GM19467 (cell line): ENCODE data around the gene TMTC4.
"Not testable (repeated sequence)": the region's sequence is repeated elsewhere in the genome, so short reads cannot be mapped to it uniquely, and the experiment has no call there.

Source experiments
- ATAC-seq: cut with Tn5 transposase; IDR thresholded peaks from one replicate; pipeline ENCODE4 v1.9.1; 2021; ENCODE audit warnings: mild to moderate bottlenecking, moderate library complexity; ENCODE audit not compliant: unreplicated experiment

TMTC4 gene

DNA sequence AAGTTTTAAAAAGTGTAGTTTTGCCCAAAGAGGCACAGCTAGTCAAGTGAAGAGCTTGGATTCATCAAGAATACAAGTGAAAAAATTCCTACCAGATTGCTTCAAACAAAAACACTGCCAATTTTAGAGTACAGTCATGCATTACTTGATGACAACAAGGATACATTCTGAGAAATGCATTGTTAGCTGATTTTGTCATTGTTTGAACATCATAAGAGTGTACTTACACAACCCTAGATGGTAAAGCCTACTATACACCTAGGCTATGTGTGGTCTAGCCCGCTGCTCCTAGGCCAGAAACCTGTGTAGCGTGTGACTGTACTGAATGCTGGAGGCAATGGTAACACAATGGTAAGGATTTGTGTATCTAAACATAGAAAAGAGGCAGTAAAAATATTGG, 41.1 kb downstream of the TMTC4 start:
- ATAC-seq: no peak

DNA sequence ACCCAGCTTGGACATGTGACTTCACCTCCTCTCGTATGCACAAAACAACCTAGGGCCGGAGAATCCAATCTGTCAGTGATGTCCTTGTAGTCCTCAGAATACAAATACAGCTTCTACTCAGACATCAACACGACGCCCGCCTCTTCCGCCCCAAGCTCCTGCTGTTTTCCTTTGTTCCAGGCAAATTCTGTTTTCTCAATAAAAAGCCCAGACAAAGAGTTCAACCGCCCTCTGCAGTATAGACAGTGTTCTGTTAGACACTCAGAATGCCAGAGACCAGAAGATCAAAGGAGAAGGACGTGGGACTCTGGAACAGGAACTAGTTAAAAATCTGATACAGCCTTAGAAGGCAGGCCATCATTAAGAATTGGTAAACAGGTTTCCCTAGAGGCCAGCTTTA, 44.0 kb downstream of the TMTC4 start:
- ATAC-seq: no peak

DNA sequence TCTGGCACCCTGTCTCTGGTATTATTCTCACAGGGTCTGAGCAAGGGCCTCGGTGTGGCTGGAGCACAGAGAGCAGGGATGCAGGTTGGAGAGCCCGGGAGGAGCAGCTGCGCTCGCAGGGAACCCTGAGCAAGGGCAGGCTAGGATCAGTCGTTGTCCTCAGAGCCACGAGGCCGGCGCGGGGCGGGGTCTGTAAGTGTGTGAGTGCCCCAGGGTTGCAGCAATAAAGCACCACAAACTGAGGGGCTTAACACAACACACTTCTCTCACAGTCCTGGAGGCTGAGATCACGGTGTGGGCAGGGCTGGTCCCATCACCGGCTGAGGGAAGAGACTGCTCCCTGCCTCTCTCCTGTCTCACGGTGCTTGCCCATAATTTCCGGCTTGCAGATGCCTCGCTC, 47.5 kb downstream of the TMTC4 start:
- ATAC-seq: no peak

DNA sequence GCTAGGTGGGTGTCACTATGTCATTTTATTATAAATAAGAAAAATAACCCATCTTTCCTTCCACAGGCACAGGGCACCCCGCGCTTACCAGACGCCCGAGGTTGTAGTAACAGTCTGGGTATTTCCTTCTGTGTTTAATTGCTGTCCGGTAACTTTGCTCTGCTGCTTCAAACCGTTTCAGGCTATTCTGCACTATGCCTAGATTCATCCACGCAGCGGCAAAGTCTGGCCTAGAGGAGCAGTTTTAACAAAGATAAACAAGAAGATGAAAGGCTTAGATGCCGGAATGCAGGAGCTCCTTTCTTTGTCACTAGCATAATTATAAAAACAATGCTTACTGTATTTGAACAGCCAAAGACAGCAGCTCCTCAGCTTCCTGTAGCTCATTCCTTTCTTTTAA, 49.1 kb downstream of the TMTC4 start:
- no peak for ATAC-seq

DNA sequence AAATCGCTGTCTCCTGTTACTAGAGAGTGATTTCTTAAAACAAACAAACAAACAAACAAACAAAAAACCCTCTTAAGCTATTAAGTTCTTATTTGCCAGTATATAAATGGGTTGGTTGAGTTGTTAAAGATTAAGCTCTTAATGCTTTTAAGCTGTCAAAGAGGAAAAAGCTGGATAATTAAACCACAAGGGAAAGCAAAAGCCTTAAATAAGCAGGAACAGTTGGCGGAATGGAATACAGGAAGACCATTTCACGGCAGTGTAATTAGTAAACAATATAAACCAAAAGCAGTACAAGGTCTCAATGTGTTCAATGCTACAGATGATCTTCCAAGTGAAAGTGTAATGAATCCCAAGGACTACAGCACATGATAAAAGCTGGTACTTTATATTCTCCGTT, 53.8 kb downstream of the TMTC4 start:
- no peak for ATAC-seq

DNA sequence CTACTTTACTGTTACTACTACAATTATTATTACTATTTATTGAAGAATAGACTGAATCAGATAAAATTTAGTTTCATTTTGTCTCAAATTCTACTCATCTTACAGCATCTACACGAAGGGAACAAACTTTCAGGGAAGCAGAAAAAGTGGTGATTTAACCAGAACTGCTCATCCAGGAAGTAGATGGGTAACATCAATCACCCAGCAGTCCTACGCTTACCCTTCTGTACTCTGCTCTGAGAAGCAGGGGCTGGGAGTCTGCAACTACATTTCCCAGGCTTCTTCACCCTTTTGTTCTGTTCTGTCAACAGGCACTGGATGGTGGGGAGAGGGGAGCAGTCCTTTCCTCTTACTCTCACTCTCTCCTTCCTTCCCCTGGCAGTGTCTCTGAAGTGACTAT, 54.7 kb downstream of the TMTC4 start:
- no peak for ATAC-seq

DNA sequence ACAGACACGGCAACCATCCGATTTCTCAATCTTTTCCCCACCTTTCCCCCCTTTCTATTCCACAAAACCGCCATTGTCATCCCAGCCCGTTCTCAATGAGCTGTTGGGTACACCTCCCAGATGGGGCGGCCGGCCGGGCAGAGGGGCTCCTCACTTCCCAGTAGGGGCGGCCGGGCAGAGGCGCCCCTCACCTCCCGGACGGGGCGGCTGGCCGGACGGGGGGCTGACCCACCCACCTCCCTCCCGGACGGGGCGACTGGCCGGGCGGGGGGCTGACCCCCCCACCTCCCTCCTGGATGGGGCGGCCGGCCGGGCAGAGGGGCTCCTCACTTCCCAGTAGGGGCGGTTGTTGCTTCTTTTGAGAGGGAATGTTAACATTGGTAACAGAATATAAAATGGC, 55.7 kb downstream of the TMTC4 start:
- not testable (repeated sequence) for ATAC-seq

DNA sequence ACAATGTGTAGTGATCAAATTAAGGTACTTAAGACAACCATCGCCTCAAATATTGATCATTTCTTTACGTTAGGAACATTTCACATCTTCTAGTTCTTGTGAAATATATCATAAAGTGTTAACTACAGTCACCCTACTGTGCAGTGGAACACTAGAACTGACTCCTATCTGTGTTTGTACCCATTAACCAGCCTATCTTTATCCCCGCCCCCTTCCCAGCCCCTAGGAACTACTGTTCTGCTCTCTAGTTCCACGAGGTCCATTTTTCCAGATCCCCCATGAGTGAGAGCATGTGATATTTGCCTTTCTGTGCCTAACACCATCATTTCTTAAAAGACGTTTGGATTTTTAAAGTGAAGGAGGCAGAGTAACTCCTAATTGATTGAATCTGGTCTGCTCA, 61.6 kb downstream of the TMTC4 start:
- ATAC-seq: no peak

DNA sequence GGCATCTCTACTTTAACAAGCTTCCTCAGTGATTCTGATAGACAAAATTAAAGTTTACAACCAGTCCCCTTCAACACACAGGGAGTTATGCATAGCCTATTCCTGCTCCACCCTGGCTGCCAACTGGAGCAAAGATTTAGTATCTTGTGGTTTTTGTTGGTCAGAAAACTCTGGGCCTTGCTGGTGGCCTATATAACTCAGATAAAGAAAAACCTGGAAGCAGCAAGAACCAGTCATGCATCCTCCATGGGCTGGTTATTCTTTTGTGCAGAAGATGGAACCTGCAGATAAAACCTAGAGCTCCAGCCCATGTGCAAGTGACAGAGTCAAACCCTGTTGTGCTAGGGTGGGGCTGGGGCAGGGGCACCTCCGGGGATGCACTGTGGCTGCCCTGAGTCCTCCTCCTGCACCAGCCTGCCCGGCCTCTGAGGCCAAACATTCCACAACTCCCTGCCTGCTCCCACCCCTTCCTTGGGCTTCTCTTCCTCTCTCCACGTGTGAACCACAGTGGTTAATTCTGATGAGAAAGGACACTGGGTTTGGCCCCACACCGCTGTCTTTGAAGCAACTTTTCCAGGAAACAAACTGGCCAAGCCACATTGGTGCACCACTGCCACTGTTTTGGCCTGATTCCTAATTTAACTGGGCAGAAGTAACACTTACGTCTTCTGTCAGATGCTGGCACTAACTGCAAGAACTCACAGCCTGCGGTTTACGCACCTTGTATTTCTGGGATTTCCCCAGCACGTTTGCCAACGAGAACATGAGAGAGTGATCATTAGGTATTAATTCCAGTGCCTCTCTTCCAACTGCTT, 62.7 kb downstream of the TMTC4 start:
- ATAC-seq: no peak

DNA sequence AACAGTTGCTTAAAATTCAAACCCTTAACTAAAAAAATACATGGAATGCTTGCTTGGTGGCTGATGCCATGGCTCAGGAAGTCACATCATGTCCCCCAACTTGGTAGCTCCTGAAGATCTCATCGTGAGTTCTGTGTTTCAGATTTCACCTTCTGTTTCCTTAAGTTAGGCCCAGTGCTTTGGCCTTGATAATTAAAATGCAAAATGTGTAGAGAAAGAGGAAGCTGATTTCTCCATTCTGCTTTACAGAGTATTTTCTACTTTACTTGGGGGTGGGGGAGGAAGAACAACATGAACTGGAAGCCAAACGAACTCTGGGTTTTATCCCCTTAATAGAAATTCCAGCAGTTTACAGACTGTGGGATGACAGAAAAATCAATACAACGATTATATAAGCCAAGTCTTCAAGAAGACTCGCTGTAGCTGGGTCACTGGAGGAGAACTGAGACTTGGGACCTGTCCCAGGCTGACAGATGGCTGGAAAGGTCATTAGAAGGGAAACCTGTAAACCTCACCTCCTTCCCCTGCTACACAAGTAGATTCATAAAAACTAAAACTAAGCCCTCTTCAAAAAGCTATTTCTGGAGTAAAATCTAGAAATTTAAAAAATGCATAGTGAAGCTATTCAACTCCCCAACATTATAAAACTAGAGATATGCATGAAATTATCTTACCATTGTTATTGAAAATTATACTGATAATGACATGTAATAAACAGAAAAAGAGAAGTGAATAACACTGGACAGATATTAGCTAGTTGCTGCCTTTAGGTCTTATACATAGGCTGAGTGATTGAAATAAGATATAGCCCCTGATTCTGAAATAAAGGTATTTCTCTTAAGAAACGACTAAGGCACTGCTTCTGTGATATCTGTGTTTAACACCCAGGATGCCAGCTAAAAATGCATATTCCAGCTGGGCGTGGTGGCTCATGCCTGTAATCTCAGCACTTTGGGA, 63.9 kb downstream of the TMTC4 start:
- no peak for ATAC-seq

DNA sequence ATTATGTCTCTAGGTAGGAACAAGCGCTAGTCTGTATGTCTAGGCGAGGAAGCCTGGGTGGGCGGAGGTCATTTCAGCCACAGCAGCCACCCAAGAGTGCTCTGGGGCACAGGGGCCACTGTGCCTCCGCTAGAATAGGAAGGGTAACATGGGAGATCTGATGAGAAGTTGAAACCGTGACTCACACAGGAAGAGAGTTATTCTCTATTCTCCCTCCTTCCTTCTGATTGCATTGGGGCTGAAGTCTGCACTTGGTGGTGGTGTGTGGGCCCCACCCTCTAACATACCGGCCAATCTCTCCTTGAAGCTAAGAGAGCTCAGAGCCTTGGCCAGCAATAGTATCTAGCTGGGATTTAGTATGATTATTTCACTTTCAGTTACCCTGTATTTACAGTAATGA, 65.7 kb downstream of the TMTC4 start:
- ATAC-seq: peak; percentile 88

DNA sequence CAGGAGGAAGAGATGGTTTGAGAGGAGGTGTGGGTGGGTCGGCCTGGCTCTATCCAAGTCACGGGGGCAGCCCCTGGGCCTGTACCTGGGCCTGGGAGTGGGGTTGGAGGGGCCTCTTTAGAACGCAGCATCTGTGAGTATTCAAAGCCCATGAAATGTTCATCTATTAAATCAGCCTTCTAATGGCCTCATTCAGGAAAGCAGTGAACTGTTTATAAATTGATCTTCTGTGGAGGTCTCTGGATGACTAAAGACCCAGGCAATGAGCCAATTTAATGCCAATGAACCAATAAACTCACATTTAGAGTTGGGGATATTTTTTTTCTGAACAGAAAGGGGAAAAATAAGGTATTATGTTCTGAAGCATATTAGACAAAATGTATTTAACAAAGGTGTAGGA, 66.1 kb downstream of the TMTC4 start:
- ATAC-seq: no peak

DNA sequence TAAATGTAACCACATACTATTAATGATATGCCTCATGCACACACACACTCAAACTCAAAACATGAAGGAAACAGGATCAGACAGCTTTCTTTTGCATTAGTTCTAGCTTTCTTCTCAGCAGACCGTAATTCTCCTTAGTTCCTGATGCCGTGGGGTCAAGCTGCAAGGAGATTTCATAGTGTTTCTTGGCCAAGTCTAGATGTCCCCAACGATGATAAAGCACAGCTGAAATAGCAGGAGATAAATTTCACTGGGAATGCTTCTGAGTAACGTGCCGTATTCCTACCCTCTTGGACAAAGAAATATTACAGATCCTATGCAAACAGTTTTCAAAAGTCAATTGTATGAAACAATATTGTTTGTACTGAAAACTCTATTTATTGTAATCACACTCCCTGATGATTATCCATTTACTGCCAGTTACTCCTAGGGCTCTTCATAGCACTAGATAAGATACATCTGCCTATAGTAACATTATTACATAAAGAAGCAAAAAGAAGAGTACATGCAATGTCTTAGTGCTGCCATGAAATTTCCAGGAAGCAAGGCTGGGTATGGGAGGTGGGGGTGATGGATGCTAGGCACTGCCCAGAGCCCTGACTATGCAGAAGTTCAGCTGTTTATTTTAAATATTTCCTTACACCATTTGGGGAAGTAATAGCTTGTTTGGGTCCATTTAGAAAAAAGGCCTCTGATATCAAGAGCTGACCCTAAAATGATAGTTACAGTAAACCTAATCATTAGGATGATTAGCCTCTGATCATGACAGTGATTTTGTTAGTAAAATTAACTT, 69.5 kb downstream of the TMTC4 start:
- ATAC-seq: no peak

DNA sequence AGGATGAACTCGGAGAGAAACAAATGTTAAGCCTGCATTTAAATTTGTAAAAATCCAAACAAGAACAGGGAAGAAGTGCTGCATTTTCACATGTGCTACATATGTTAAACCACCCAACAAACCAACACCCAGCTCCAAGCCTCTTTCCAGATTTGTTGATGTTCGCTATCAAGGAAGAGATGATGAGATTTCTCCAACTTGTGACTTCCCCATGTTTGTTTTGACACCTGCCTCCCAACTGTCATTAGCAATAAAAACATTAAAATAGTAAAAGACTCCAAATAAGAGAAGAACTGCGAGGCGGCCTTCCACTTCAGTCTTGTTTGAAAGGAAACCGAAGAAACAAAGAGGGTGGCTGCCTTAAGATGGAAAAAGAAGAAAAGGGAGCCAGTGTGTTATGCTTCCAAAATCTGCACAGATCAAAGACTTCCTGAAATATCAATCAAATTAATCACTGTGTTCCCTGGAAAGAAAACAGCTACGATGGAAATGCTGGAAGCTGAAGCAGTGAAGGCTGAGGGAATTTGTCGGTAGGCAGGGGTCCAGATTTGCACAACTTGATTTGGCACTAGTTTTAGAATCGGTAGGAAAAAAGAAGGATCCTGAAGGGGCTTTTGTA, 72.0 kb downstream of the TMTC4 start:
- no peak for ATAC-seq

DNA sequence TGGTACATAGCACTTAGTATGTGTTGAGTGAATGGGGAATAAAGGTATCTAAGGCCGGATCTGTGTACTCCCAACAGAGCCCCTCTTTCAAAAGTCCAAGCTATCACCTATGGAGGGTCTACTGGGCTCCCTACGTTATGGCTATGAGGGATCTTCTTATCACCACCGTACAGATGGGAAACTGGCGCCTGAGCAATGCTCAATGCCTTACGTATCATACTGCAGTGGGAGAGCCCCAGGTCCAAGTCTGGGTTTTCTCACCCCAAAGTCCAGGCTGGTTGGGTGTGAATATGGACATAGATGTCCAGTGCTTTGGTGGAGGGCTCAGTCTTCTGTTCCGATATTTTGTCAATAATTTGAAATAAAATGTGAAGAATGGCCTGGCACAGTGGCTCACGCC, 72.9 kb downstream of the TMTC4 start:
- ATAC-seq: no peak

DNA sequence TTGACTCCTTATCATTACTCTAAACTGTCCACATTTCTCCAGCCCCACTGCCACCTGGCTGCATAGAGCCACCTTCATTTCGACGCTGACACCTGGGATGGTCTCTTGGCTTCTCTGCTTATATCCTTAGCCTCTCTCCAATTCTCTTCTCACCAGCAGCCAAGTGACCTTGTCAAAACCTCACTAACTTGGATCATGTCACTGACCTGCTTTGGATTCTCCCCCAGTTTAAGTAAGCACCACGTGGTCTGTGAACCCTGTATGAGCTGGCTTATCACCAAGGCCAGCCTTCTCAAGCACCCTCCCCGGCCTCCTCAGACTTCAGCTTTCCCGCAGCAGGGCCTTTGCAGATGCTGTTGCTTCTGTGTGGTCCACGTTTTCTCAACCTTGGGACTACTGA, 73.7 kb downstream of the TMTC4 start:
- ATAC-seq: no peak

DNA sequence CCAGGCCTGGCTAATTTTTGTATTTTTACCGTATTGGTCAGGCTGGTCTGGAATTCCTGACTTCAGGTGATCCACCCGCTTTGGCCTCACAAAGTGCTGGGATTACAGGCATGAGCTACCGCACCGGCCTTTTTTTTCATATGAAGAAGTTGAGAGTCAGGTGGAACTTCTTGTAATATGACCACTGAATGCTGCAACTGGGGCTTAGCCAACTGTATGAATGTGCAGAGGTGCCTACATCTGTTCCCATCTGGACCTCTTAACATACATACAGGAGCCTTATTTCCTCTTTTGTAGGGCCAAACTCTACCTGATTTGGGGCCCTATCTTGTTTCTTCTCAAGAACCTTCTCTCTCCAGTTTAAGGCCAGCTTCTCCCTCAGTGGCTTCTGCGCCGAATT, 74.1 kb downstream of the TMTC4 start:
- ATAC-seq: no peak

DNA sequence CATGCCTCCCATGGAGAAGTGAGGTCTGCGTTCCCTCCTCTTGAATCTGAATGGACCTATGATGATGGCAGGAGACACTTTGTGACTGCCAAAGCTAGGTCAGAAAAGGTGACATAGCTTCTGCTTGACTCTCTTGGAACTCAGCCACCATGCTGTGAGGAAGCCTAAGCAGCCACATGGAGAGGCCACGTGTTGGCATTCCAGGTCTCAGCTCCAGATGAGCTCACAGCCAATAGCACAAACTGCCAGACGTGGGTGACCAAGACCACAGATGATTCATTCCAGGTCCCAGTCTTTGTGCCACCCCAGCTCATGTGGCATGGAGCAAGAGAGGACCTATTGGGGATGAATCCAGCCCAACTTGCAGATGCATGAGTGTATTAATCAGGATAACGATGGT, 77.3 kb downstream of the TMTC4 start:
- no peak for ATAC-seq

DNA sequence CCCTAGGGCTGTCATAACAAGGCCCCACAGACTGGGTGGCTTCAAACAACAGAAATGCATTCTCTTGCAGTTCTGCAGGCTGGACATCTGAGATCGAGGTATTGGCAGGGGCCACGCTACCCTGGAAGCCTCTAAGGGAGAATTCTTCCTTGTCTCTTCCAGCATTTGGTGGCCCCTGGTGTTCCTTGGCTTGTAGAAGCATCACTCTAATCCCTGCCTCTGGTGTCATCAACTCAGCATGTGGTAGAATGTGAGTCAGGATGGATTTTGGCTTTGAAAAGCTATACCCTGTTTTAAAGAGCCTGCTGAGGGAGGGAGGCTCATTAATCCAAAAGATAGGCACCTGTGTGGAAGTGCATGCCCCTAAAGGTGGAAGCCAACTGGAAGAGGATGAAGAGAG, 78.1 kb downstream of the TMTC4 start:
- ATAC-seq: no peak

DNA sequence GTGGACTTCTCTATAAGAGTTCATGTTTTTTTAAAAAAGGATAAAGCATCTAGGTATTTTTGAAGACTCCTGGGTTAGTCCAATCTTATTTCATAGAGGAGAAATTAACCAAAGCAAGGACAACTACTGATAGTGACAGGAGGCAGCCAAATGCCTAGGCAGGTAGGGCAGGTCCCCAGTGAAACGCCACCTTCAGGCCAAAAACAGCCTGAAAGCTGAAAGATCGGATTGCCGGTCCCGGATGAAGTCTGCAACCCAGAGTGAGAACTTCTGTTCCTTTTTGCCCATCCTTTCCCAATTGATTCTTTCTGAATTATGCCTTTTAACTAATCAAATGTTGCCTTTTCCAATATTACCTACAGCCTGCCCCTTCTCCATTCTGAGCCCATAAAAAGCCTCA, 79.9 kb downstream of the TMTC4 start:
- ATAC-seq: no peak

DNA sequence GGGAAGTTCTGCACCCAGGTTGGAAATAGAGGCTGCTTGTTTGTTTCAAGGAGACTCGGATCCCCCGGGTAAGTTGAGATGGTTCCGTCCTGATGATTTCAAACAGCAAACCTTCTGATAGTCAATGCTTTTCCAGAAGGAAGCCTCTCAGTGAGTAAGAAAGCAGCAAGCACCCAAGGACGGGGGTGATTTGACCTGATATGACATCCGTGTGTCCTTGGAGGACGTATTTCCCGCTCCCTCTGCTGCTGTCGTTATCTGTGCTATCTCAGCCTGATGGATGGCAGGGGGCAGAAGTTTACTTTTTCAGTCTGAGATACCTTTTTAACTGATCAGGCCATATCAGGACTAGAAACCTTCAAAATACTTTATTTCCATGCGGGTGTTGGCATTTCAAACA, 80.3 kb downstream of the TMTC4 start:
- no peak for ATAC-seq
